GM23248 (cell line): Measurements from ENCODE around the gene NOS1AP.

Experiments
- EZH2 ChIP-seq: fragments of 200-600 bp; sonication (generic); IDR thresholded peaks from 2 replicates; pipeline ENCODE4 v1.6.1; 2018; ENCODE audit warnings: antibody characterized with exemption, mild to moderate bottlenecking; ENCODE audit not compliant: insufficient read depth, poor library complexity, severe bottlenecking
- EZH2phosphoT487 ChIP-seq: fragments of 200-600 bp; sonication (generic); IDR thresholded peaks from 2 replicates; pipeline ENCODE4 v1.6.1; 2018; ENCODE audit warnings: antibody characterized with exemption, moderate library complexity, mild to moderate bottlenecking, low read depth; ENCODE audit not compliant: insufficient read depth

DNA sequence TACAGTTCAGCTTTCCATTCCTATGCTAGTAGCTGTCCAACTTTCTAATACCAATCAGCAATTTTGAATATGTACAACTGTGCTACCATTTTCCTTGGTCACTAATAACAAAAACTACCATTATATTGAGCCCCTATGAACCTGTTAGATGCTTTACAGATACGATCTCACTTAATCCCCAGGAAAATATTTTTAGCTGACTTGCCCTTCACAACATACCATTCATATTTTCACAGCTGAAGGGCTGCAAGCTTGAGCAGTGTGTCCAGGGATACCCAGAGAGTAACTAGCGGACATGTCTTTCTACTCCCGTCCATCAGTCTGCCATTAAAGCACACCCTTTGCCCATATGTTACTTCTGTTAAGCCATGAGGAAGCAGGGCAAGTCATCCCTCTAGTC lies 166.7 kb downstream of the NOS1AP start:
- TF ChIP-seq EZH2phosphoT487 = no peak
- TF ChIP-seq EZH2 = no peak
